Measurements from ENCODE around the gene ZNF280D.

ZNF280D gene

GRCh38 chr15:56613811-56614210, 119.5 kb downstream of the ZNF280D start:
- Histone ChIP-seq H3K4me1 (ENCODE audit: control insufficient read depth, insufficient read depth, low read depth, low read length) (peaks cover 1% of the 10 kb centered on the region), H3K23ac (ENCODE audit: low read length in 2 of 2) (no peak overlapping the region), H2BK15ac (ENCODE audit: low read depth, poor library complexity, severe bottlenecking) (no peak overlapping the region), H3K9me3 (ENCODE audit: control insufficient read depth, low read length) (peaks cover 4% of the 10 kb centered on the region), H2AFZ (ENCODE audit: low read depth, low read length) (no peak overlapping the region), H3K27me3 (ENCODE audit: control insufficient read depth in 1 of 2, insufficient read depth in 1 of 2, low read length in 2 of 2) (no peaks in the 10 kb centered on the region), H3K36me3 (ENCODE audit: control insufficient read depth in 1 of 2, insufficient read depth in 2 of 2, low read depth in 1 of 2, low read length in 2 of 2) (no peaks in the 10 kb centered on the region), H3K27ac (ENCODE audit: low read length, poor library complexity, severe bottlenecking) (no peak overlapping the region), H2BK120ac (ENCODE audit: low read depth, low read length) (no peak overlapping the region), H3K79me1 (replicated peaks; ENCODE audit: low read length, poor library complexity, severe bottlenecking) (no peaks in the 10 kb centered on the region), H3K4ac (ENCODE audit: low read depth in 1 of 2, low read length in 2 of 2) (no peak overlapping the region), H3K18ac (ENCODE audit: low read depth in 1 of 2, low read length in 2 of 2) (no peak overlapping the region), H3K4me3 (ENCODE audit: insufficient read depth in 1 of 2, low read depth in 1 of 2, low read length in 2 of 2) (no peak overlapping the region), H3K14ac (ENCODE audit: low read length in 2 of 2) (no peak overlapping the region), H2AK5ac (ENCODE audit: low read length, severe bottlenecking) (no peak overlapping the region), H3K4me2 (ENCODE audit: low read length, poor library complexity, severe bottlenecking) (no peak overlapping the region), H4K91ac (ENCODE audit: low read length) (no peak overlapping the region), H2BK12ac (ENCODE audit: low read length in 2 of 2) (no peak overlapping the region), H3K9ac (ENCODE audit: low read length) (no peak overlapping the region), H4K8ac (ENCODE audit: low read length) (no peak overlapping the region), H2BK5ac (ENCODE audit: low read depth, low read length, poor library complexity, severe bottlenecking) (no peak overlapping the region)
- no peak for DNase-seq
- 92% methylated on average over 4 of the region's 4 CpGs for WGBS

DNA sequence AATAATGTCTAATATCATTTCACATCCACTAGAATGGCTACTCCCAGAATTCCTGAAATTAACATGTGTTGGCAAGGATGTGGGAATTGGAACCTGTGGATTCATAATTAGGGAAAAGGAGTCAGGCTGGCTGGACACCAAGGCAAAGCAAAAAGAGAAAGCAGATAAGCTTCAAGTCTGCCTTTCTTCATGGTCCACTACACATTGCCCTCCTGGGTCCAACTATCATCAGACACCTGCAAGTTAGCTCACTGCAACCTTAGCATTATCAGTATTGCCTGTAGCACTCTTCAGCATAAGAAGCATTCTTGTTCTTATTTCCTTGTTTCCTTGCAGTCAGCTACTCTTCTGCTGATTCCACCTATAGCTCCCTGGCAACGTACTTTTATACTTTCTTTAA, 124.3 kb downstream of the ZNF280D start:
- Histone ChIP-seq H2BK5ac (ENCODE audit: low read depth, low read length, poor library complexity, severe bottlenecking) (no peak overlapping the region), H2AFZ (ENCODE audit: low read depth, low read length) (no peak overlapping the region), H3K4me3 (ENCODE audit: insufficient read depth in 1 of 2, low read depth in 1 of 2, low read length in 2 of 2) (no peak overlapping the region), H3K4me1 (ENCODE audit: control insufficient read depth, insufficient read depth, low read depth, low read length) (peaks cover 1% of the 10 kb centered on the region), H3K4me2 (ENCODE audit: low read length, poor library complexity, severe bottlenecking) (no peak overlapping the region), H3K9ac (ENCODE audit: low read length) (no peak overlapping the region), H3K9me3 (ENCODE audit: control insufficient read depth, low read length) (peaks cover 6% of the 10 kb centered on the region), H4K91ac (ENCODE audit: low read length) (no peak overlapping the region), H3K79me1 (replicated peaks; ENCODE audit: low read length, poor library complexity, severe bottlenecking) (no peaks in the 10 kb centered on the region), H2BK15ac (ENCODE audit: low read depth, poor library complexity, severe bottlenecking) (no peak overlapping the region), H2AK5ac (ENCODE audit: low read length, severe bottlenecking) (no peak overlapping the region), H3K4ac (ENCODE audit: low read depth in 1 of 2, low read length in 2 of 2) (no peak overlapping the region), H2BK12ac (ENCODE audit: low read length in 2 of 2) (no peak overlapping the region), H3K27me3 (ENCODE audit: control insufficient read depth in 1 of 2, insufficient read depth in 1 of 2, low read length in 2 of 2) (no peaks in the 10 kb centered on the region), H3K36me3 (ENCODE audit: control insufficient read depth in 1 of 2, insufficient read depth in 2 of 2, low read depth in 1 of 2, low read length in 2 of 2) (no peaks in the 10 kb centered on the region), H4K8ac (ENCODE audit: low read length) (no peak overlapping the region), H3K27ac (ENCODE audit: low read length, poor library complexity, severe bottlenecking) (no peak overlapping the region), H2BK120ac (ENCODE audit: low read depth, low read length) (no peak overlapping the region), H3K14ac (ENCODE audit: low read length in 2 of 2) (no peak overlapping the region), H3K18ac (ENCODE audit: low read depth in 1 of 2, low read length in 2 of 2) (no peak overlapping the region), H3K23ac (ENCODE audit: low read length in 2 of 2) (no peak overlapping the region)
- DNase-seq, result no peak
- 100% methylated on average over 1 of the region's 1 CpG for WGBS

DNA sequence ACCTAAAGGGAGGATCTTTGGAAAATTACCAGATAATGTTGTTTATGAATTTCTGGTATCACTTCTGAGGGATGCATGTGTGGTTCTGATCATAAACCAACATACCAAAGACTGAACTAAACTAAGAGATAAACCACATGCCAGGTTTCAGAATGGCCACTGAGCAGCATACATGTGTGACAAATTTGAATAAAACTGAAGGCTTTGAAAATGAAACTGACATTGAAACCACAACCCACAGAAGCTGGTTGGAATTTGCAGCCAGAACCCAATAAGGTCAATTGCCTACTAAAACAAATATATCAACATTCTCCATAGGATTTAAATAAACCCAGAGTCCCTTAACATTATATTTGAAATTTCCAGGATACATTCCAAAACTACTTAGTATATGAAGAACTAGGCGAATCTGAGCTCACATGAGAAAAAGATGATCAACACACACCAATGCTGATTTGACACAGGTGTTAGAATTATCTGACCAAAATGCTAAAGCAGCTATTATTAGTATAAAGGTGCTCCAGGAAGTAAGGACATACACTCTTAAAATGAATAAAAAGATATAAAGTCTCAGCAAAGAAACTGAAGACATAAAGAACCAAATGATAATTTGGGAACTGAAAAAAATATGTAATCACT, 125.0 kb downstream of the ZNF280D start:
- H2AK5ac ChIP-seq (ENCODE audit: low read length, severe bottlenecking), result no peak overlapping the region
- no peak overlapping the region for H2BK15ac ChIP-seq (ENCODE audit: low read depth, poor library complexity, severe bottlenecking)
- no peak overlapping the region for H4K8ac ChIP-seq (ENCODE audit: low read length)
- no peaks in the 10 kb centered on the region for H3K79me1 ChIP-seq (replicated peaks; ENCODE audit: low read length, poor library complexity, severe bottlenecking)
- no peak overlapping the region for H3K9ac ChIP-seq (ENCODE audit: low read length)
- no peaks in the 10 kb centered on the region for H3K36me3 ChIP-seq (ENCODE audit: control insufficient read depth in 1 of 2, insufficient read depth in 2 of 2, low read depth in 1 of 2, low read length in 2 of 2)
- H3K4me2 ChIP-seq (ENCODE audit: low read length, poor library complexity, severe bottlenecking), result no peak overlapping the region
- peak; percentile 25 for DNase-seq
- no peak overlapping the region for H2BK12ac ChIP-seq (ENCODE audit: low read length in 2 of 2)
- no peak overlapping the region for H2BK120ac ChIP-seq (ENCODE audit: low read depth, low read length)
- H3K9me3 ChIP-seq (ENCODE audit: control insufficient read depth, low read length), result peaks cover 12% of the 10 kb centered on the region
- H3K4ac ChIP-seq (ENCODE audit: low read depth in 1 of 2, low read length in 2 of 2), result no peak overlapping the region
- H2AFZ ChIP-seq (ENCODE audit: low read depth, low read length), result no peak overlapping the region
- no peak overlapping the region for H3K14ac ChIP-seq (ENCODE audit: low read length in 2 of 2)
- H3K4me3 ChIP-seq (ENCODE audit: insufficient read depth in 1 of 2, low read depth in 1 of 2, low read length in 2 of 2), result no peak overlapping the region
- H3K27ac ChIP-seq (ENCODE audit: low read length, poor library complexity, severe bottlenecking), result no peak overlapping the region
- no peak overlapping the region for H4K91ac ChIP-seq (ENCODE audit: low read length)
- no peak overlapping the region for H3K18ac ChIP-seq (ENCODE audit: low read depth in 1 of 2, low read length in 2 of 2)
- H3K23ac ChIP-seq (ENCODE audit: low read length in 2 of 2), result no peak overlapping the region
- no peaks in the 10 kb centered on the region for H3K27me3 ChIP-seq (ENCODE audit: control insufficient read depth in 1 of 2, insufficient read depth in 1 of 2, low read length in 2 of 2)
- peaks cover 1% of the 10 kb centered on the region for H3K4me1 ChIP-seq (ENCODE audit: control insufficient read depth, insufficient read depth, low read depth, low read length)
- H2BK5ac ChIP-seq (ENCODE audit: low read depth, low read length, poor library complexity, severe bottlenecking), result no peak overlapping the region
- WGBS, result 71% methylated on average over 1 of the region's 1 CpG

GRCh38 chr15:56602253-56602652, 131.1 kb downstream of the ZNF280D start:
- Histone ChIP-seq H3K4me1 (ENCODE audit: control insufficient read depth, insufficient read depth, low read depth, low read length) (no peaks in the 10 kb centered on the region), H3K14ac (ENCODE audit: low read length in 2 of 2) (no peak overlapping the region), H3K9ac (ENCODE audit: low read length) (no peak overlapping the region), H3K4me3 (ENCODE audit: insufficient read depth in 1 of 2, low read depth in 1 of 2, low read length in 2 of 2) (no peak overlapping the region), H4K8ac (ENCODE audit: low read length) (no peak overlapping the region), H3K4ac (ENCODE audit: low read depth in 1 of 2, low read length in 2 of 2) (no peak overlapping the region), H2AK5ac (ENCODE audit: low read length, severe bottlenecking) (no peak overlapping the region), H3K27me3 (ENCODE audit: control insufficient read depth in 1 of 2, insufficient read depth in 1 of 2, low read length in 2 of 2) (no peaks in the 10 kb centered on the region), H3K79me1 (replicated peaks; ENCODE audit: low read length, poor library complexity, severe bottlenecking) (no peaks in the 10 kb centered on the region), H2BK5ac (ENCODE audit: low read depth, low read length, poor library complexity, severe bottlenecking) (no peak overlapping the region), H3K18ac (ENCODE audit: low read depth in 1 of 2, low read length in 2 of 2) (no peak overlapping the region), H2BK15ac (ENCODE audit: low read depth, poor library complexity, severe bottlenecking) (no peak overlapping the region), H3K4me2 (ENCODE audit: low read length, poor library complexity, severe bottlenecking) (no peak overlapping the region), H3K36me3 (ENCODE audit: control insufficient read depth in 1 of 2, insufficient read depth in 2 of 2, low read depth in 1 of 2, low read length in 2 of 2) (no peaks in the 10 kb centered on the region), H3K9me3 (ENCODE audit: control insufficient read depth, low read length) (peaks cover 37% of the 10 kb centered on the region), H4K91ac (ENCODE audit: low read length) (no peak overlapping the region), H3K23ac (ENCODE audit: low read length in 2 of 2) (no peak overlapping the region), H2BK120ac (ENCODE audit: low read depth, low read length) (no peak overlapping the region), H3K27ac (ENCODE audit: low read length, poor library complexity, severe bottlenecking) (no peak overlapping the region), H2AFZ (ENCODE audit: low read depth, low read length) (no peak overlapping the region), H2BK12ac (ENCODE audit: low read length in 2 of 2) (no peak overlapping the region)
- no peak for DNase-seq
- 93% methylated on average over 2 of the region's 2 CpGs for WGBS

All from mesenchymal stem cell (in vitro differentiated cells and primary cell).